GM23338 (cell line): ENCODE measurements around the gene SLX4.
A peak's percentile ranks its signal among the peaks of the same experiment; 100 is the strongest.

Source experiments
- CREB1 ChIP-seq: fragments of 250-450 bp; sonication (Bioruptor Pico); IDR thresholded peaks from 2 replicates; pipeline ENCODE4 v1.5.0; 2020; ENCODE audit warnings: low read depth, mild to moderate bottlenecking, moderate library complexity
- CTCF ChIP-seq, 2 experiments: fragments of 200-600 bp in 1 of 2; sonication (generic) in 1 of 2; conservative IDR thresholded peaks; 2 replicates each; pipeline versions ENCODE4 v1.5.1 to v1.6.1; 2016 to 2017; ENCODE audit warnings: antibody characterized with exemption in 2 of 2, low read depth in 2 of 2, mild to moderate bottlenecking in 2 of 2, moderate library complexity in 1 of 2
- EZH2 ChIP-seq: fragments of 200-600 bp; sonication (generic); IDR thresholded peaks from one replicate; pipeline ENCODE4 v1.8.0; 2017; ENCODE audit warnings: antibody characterized with exemption, mild to moderate bottlenecking, low read depth; ENCODE audit not compliant: unreplicated experiment
- EZH2phosphoT487 ChIP-seq: fragments of 200-600 bp; sonication (generic); IDR thresholded peaks from one replicate; pipeline ENCODE4 v1.8.1; 2018; ENCODE audit warnings: antibody characterized with exemption; ENCODE audit not compliant: unreplicated experiment
- POLR2AphosphoS5 ChIP-seq: IDR thresholded peaks from 2 replicates; pipeline ENCODE4 v1.6.1; 2016; ENCODE audit warnings: antibody characterized with exemption, low read depth
- STAT1 ChIP-seq: IDR thresholded peaks from one replicate; pipeline ENCODE4 v1.6.1; 2016; ENCODE audit warnings: antibody characterized with exemption; ENCODE audit not compliant: unreplicated experiment

DNA sequence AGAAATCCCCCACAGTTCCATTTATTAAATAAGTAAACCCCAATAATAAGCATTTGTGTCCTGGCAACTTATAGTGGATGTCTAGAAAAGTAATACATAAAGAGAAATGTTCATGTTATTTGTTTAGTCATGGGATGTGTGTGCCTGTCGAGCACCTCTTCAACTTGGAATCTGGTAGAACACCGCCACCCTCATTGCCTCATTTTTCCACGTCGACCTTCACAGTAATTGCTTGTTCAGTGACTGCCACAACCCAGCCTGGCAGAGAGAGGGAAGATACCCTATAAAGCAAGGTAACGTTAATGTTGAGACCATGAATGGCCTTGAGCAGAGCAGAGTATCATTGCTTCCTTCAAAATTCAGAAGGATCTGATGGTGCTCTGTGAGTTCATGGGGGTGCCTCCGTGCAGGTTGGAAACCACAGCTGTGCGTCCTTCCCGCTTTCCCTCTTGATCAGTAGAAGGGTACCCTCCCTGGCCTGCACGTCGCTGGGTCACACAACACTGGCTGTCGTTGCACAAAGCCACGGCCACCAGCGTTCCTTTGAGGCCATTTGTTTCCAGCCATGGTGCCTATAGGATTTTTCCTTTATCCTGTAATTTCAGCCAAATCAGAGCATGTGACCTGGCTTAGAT lies 39.3 kb upstream of the SLX4 start:
- TF ChIP-seq CTCF (conservative IDR thresholded peaks at IDR 0.05; ENCODE audit: low read depth in 2 of 2) (no peak), POLR2AphosphoS5 (0 out of 2 replicates have a peak, but pooled peaks have one; percentile 3), EZH2phosphoT487 (no peak), EZH2 (no peak), STAT1 (no peak), CREB1 (no peak)
